GM23338 (cell line): ENCODE results near the gene VSTM2L.

ENCODE experiments used
- CREB1 ChIP-seq: fragments of 250-450 bp; sonication (Bioruptor Pico); IDR thresholded peaks from 2 replicates; pipeline ENCODE4 v1.5.0; 2020; ENCODE audit warnings: low read depth, mild to moderate bottlenecking, moderate library complexity
- EZH2 ChIP-seq: fragments of 200-600 bp; sonication (generic); IDR thresholded peaks from one replicate; pipeline ENCODE4 v1.8.0; 2017; ENCODE audit warnings: antibody characterized with exemption, mild to moderate bottlenecking, low read depth; ENCODE audit not compliant: unreplicated experiment
- EZH2phosphoT487 ChIP-seq: fragments of 200-600 bp; sonication (generic); IDR thresholded peaks from one replicate; pipeline ENCODE4 v1.8.1; 2018; ENCODE audit warnings: antibody characterized with exemption; ENCODE audit not compliant: unreplicated experiment
- JUNB ChIP-seq: IDR thresholded peaks from one replicate; pipeline ENCODE4 v1.6.1; 2016; ENCODE audit warnings: antibody characterized with exemption; ENCODE audit not compliant: unreplicated experiment
- TF ChIP-seq, protein P1 (sequence below), 2 experiments: fragments of 200-600 bp in 1 of 2; sonication (generic) in 1 of 2; conservative IDR thresholded peaks; 2 replicates each; pipeline versions ENCODE4 v1.5.1 to v1.6.1; 2016 to 2017; ENCODE audit warnings: antibody characterized with exemption in 2 of 2, low read depth in 2 of 2, mild to moderate bottlenecking in 2 of 2, moderate library complexity in 1 of 2
- TF ChIP-seq, protein P2 (sequence below): IDR thresholded peaks from one replicate; pipeline ENCODE4 v1.6.1; 2018; ENCODE audit warnings: antibody characterized with exemption; ENCODE audit not compliant: unreplicated experiment
- TF ChIP-seq, protein P3 (sequence below): IDR thresholded peaks from 2 replicates; pipeline ENCODE4 v1.6.1; 2016; ENCODE audit warnings: antibody characterized with exemption

DNA sequence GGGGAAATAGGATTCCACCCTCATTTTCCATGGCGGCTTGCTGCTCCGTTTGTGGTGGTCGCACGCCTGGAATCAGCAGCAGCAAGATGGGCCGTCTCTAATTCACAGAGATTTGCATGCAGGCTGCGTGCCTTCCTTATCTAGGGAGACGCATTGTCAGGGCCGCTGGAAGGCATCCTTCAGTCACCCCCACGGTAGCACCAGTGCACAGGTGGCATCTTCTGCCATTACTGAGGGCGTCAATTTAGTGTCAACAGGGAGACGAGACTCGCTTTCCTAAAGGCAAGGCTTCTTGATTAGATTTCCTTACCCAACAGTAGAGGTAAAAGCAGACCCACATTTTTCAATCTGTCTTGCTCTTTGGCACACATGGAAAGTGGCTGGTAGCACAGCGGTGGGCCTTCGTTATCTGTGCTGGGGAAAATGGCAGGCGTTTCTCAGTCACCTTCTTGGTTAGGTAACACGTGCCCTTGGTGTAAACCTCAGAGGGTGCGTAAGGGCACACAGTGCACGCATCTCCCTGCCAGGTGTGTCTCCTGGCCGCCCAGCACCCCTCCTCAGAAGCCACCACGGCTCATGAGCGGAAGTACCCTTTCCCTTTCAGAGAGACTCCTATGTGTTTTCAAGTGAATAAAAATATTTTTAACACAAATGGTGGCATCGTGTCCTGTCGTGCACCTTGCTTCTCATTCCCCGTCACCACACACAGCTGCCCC, 27.3 kb upstream of the VSTM2L start:
- TF ChIP-seq, protein P1, sequence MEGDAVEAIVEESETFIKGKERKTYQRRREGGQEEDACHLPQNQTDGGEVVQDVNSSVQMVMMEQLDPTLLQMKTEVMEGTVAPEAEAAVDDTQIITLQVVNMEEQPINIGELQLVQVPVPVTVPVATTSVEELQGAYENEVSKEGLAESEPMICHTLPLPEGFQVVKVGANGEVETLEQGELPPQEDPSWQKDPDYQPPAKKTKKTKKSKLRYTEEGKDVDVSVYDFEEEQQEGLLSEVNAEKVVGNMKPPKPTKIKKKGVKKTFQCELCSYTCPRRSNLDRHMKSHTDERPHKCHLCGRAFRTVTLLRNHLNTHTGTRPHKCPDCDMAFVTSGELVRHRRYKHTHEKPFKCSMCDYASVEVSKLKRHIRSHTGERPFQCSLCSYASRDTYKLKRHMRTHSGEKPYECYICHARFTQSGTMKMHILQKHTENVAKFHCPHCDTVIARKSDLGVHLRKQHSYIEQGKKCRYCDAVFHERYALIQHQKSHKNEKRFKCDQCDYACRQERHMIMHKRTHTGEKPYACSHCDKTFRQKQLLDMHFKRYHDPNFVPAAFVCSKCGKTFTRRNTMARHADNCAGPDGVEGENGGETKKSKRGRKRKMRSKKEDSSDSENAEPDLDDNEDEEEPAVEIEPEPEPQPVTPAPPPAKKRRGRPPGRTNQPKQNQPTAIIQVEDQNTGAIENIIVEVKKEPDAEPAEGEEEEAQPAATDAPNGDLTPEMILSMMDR (conservative IDR thresholded peaks at IDR 0.05; ENCODE audit: low read depth in 2 of 2), result no peak
- TF ChIP-seq EZH2phosphoT487 (no peak), EZH2 (no peak), CREB1 (CRISPR knock-in tag) (no peak), JUNB (no peak)
- TF ChIP-seq, protein P2, sequence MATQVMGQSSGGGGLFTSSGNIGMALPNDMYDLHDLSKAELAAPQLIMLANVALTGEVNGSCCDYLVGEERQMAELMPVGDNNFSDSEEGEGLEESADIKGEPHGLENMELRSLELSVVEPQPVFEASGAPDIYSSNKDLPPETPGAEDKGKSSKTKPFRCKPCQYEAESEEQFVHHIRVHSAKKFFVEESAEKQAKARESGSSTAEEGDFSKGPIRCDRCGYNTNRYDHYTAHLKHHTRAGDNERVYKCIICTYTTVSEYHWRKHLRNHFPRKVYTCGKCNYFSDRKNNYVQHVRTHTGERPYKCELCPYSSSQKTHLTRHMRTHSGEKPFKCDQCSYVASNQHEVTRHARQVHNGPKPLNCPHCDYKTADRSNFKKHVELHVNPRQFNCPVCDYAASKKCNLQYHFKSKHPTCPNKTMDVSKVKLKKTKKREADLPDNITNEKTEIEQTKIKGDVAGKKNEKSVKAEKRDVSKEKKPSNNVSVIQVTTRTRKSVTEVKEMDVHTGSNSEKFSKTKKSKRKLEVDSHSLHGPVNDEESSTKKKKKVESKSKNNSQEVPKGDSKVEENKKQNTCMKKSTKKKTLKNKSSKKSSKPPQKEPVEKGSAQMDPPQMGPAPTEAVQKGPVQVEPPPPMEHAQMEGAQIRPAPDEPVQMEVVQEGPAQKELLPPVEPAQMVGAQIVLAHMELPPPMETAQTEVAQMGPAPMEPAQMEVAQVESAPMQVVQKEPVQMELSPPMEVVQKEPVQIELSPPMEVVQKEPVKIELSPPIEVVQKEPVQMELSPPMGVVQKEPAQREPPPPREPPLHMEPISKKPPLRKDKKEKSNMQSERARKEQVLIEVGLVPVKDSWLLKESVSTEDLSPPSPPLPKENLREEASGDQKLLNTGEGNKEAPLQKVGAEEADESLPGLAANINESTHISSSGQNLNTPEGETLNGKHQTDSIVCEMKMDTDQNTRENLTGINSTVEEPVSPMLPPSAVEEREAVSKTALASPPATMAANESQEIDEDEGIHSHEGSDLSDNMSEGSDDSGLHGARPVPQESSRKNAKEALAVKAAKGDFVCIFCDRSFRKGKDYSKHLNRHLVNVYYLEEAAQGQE, result no peak
- TF ChIP-seq, protein P3, sequence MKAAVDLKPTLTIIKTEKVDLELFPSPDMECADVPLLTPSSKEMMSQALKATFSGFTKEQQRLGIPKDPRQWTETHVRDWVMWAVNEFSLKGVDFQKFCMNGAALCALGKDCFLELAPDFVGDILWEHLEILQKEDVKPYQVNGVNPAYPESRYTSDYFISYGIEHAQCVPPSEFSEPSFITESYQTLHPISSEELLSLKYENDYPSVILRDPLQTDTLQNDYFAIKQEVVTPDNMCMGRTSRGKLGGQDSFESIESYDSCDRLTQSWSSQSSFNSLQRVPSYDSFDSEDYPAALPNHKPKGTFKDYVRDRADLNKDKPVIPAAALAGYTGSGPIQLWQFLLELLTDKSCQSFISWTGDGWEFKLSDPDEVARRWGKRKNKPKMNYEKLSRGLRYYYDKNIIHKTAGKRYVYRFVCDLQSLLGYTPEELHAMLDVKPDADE, result no peak
